Measurements from ENCODE around the gene SP2.

Gene SP2

GRCh38 chr17:47853616-47854015 is 42.4 kb upstream of the SP2 start:
- H3K4me3 ChIP-seq: no peak overlapping the region
- H3K36me3 ChIP-seq: no peaks in the 10 kb centered on the region
- no peak overlapping the region for H3K4me2 ChIP-seq
- no peaks in the 10 kb centered on the region for H3K9me3 ChIP-seq
- H3K4me1 ChIP-seq: no peaks in the 10 kb centered on the region
- H3K27ac ChIP-seq: no peak overlapping the region
- peaks cover 33% of the 10 kb centered on the region for H4K20me1 ChIP-seq
- H3K9ac ChIP-seq: no peak overlapping the region
- H3K27me3 ChIP-seq: peaks cover 90% of the 10 kb centered on the region
- no peak for TF ChIP-seq Cebpa-rat (IDR thresholded peaks at IDR 0.05)

DNA sequence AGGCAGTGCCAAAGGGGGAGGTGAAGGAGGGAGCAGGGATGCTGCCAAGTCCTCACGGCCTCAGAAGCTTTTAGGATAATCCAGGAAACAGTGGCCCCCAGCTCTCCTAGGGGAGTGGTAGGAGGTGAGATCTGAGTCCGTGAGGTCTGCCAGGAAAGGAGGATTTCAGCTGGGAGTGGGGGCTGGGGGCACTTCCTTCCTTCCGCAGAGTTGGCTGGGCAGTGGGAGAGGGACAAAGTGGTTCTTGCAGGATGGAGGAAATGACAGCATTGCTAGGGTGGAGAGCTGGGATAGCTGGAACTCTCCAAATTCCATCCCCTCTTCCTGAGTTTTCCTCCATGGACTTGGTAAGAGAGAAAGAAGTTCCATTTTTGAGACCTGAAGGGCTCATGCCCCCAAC is 40.3 kb upstream of the SP2 start:
- no peaks in the 10 kb centered on the region for H3K4me1 ChIP-seq
- H3K27ac ChIP-seq: no peak overlapping the region
- no peak overlapping the region for H3K9ac ChIP-seq
- no peak for TF ChIP-seq Cebpa-rat (IDR thresholded peaks at IDR 0.05)
- H4K20me1 ChIP-seq: peaks cover 17% of the 10 kb centered on the region
- H3K4me3 ChIP-seq: no peak overlapping the region
- H3K9me3 ChIP-seq: no peaks in the 10 kb centered on the region
- H3K36me3 ChIP-seq: no peaks in the 10 kb centered on the region
- H3K27me3 ChIP-seq: peaks cover 69% of the 10 kb centered on the region
- no peak overlapping the region for H3K4me2 ChIP-seq

DNA sequence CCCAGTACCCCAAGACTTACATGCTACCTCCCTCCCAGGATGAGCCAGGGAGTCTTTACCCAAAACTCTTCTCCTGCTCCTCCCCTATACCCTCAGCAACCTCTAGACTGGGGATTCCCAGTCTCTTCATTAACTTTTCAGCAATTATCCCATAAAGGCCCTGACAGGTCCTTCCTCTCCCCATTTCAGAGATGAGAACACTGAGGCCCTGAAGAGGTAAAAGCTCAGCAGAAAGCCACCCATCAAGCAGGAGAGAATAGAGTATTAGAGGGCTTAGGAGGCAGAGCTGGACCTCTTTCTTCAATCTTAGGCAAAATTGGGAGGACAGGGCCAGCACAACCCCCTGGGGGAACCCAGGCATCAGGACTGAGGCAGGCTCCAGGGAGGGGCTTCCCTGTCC is 39.2 kb upstream of the SP2 start:
- Histone ChIP-seq H3K27ac (no peak overlapping the region), H3K36me3 (no peaks in the 10 kb centered on the region), H3K4me1 (no peaks in the 10 kb centered on the region), H3K4me2 (no peak overlapping the region), H4K20me1 (peaks cover 9% of the 10 kb centered on the region; the same call in 1 of the 2 replicates), H3K4me3 (no peak overlapping the region), H3K9me3 (no peaks in the 10 kb centered on the region), H3K9ac (no peak overlapping the region), H3K27me3 (peaks cover 58% of the 10 kb centered on the region)
- no peak for TF ChIP-seq Cebpa-rat (IDR thresholded peaks at IDR 0.05)

- no peak overlapping the region for H3K9ac ChIP-seq
- no peak overlapping the region for H3K4me3 ChIP-seq
- H4K20me1 ChIP-seq: peaks cover 5% of the 10 kb centered on the region; the same call in 1 of the 2 replicates
- H3K4me2 ChIP-seq: no peak overlapping the region
- no peak overlapping the region for H3K27ac ChIP-seq
- no peaks in the 10 kb centered on the region for H3K4me1 ChIP-seq
- TF ChIP-seq Cebpa-rat (IDR thresholded peaks at IDR 0.05): no peak
- H3K9me3 ChIP-seq: no peaks in the 10 kb centered on the region
- H3K27me3 ChIP-seq: peaks cover 48% of the 10 kb centered on the region
- H3K36me3 ChIP-seq: no peaks in the 10 kb centered on the region
Observed at GRCh38 chr17:47857551-47858455, 38.2 kb upstream of the SP2 start.

GRCh38 chr17:47860386-47860785 is 35.6 kb upstream of the SP2 start:
- Histone ChIP-seq H3K27ac (no peak overlapping the region), H3K9ac (no peak overlapping the region), H3K36me3 (no peaks in the 10 kb centered on the region), H3K27me3 (peaks cover 22% of the 10 kb centered on the region), H3K9me3 (no peaks in the 10 kb centered on the region), H3K4me2 (no peak overlapping the region), H3K4me1 (no peaks in the 10 kb centered on the region), H4K20me1 (0 out of 2 replicates have a peak, but pooled peaks cover 2% of the 10 kb centered on the region), H3K4me3 (no peak overlapping the region)
- TF ChIP-seq Cebpa-rat (IDR thresholded peaks at IDR 0.05): no peak

- H3K4me2 ChIP-seq: no peak overlapping the region
- H3K4me1 ChIP-seq: no peaks in the 10 kb centered on the region
- H3K36me3 ChIP-seq: no peaks in the 10 kb centered on the region
- no peak for TF ChIP-seq Cebpa-rat (IDR thresholded peaks at IDR 0.05)
- no peaks in the 10 kb centered on the region for H4K20me1 ChIP-seq
- H3K4me3 ChIP-seq: no peak overlapping the region
- no peaks in the 10 kb centered on the region for H3K9me3 ChIP-seq
- no peak overlapping the region for H3K9ac ChIP-seq
- no peaks in the 10 kb centered on the region; the same call in 1 of the 2 replicates for H3K27me3 ChIP-seq
- H3K27ac ChIP-seq: no peak overlapping the region
Observed at GRCh38 chr17:47862621-47863440, 33.2 kb upstream of the SP2 start.

DNA sequence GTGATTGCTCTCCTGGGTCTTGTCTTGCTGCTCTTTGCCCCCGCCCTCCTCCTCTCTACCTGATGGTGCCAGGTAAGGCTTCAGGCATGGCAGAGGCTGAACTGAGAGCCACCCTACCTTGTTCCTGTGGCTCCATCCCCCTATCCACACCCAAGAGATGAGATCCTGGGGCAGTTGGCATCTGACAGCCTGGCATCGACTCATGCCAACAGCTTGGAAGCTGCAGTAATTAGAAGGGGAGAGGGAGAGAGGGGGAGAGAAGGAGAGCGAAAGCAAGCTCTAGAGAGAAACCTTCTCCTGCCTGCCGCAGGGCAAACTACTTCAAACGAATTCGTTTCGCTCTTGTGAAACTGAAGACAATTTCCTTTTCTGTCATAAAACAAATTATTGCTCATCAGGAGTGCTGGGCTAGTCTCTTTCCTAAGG is 31.2 kb upstream of the SP2 start:
- Histone ChIP-seq H3K4me1 (no peaks in the 10 kb centered on the region), H3K36me3 (no peaks in the 10 kb centered on the region), H3K9ac (no peak overlapping the region), H3K9me3 (no peaks in the 10 kb centered on the region), H3K4me2 (no peak overlapping the region), H3K4me3 (no peak overlapping the region), H3K27ac (no peak overlapping the region), H4K20me1 (no peaks in the 10 kb centered on the region), H3K27me3 (no peaks in the 10 kb centered on the region)
- TF ChIP-seq Cebpa-rat (IDR thresholded peaks at IDR 0.05): no peak

GRCh38 chr17:47866941-47867340 is 29.1 kb upstream of the SP2 start:
- H4K20me1 ChIP-seq: no peaks in the 10 kb centered on the region
- no peaks in the 10 kb centered on the region for H3K9me3 ChIP-seq
- H3K36me3 ChIP-seq: no peaks in the 10 kb centered on the region
- H3K9ac ChIP-seq: no peak overlapping the region
- H3K27ac ChIP-seq: no peak overlapping the region
- no peak for TF ChIP-seq Cebpa-rat (IDR thresholded peaks at IDR 0.05)
- H3K4me1 ChIP-seq: no peaks in the 10 kb centered on the region
- no peaks in the 10 kb centered on the region; the same call in 1 of the 2 replicates for H3K27me3 ChIP-seq
- H3K4me3 ChIP-seq: no peak overlapping the region
- H3K4me2 ChIP-seq: no peak overlapping the region

GRCh38 chr17:47867813-47868533 is 28.1 kb upstream of the SP2 start:
- Histone ChIP-seq H3K36me3 (no peaks in the 10 kb centered on the region), H3K27me3 (peaks cover 7% of the 10 kb centered on the region; the same call in 1 of the 2 replicates), H3K4me1 (no peaks in the 10 kb centered on the region), H3K9me3 (no peaks in the 10 kb centered on the region), H3K27ac (no peak overlapping the region), H4K20me1 (no peaks in the 10 kb centered on the region), H3K4me2 (no peak overlapping the region), H3K9ac (no peak overlapping the region), H3K4me3 (no peak overlapping the region)
- no peak for TF ChIP-seq Cebpa-rat (IDR thresholded peaks at IDR 0.05)
